ENCODE results near the gene NLGN1. TPM values are rescaled to one million over a fixed set of nuclear protein-coding genes. Genes with fewer than 3 reads are reported as not detected.

NLGN1 gene
- total and polyA plus RNA-seq, 2 of the 13 experiments (the other 11 are each of a cell fraction or from before 2014, with no cell fraction given), result not detected

DNA sequence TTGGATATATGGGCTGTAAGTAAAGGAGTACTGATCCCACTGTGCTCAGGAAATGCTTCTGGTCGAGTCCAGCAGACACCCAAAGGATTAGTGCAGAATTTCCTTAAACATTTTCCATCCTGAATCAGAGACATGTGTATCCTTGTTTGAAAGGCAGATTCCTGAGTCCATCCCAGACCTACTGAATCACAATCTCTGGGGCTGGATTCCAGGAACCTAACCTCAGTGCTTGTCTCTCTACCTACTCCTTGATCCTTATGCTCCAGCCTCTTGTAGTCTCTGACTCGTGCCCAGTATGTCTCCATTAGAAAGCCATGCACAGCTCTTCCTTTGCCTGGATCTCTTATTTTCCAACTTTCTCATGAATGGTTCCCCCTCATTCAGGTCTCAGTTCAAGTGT lies 585.8 kb downstream of the NLGN1 start:
- H3K27ac ChIP-seq (ENCODE audit: extremely low read length, insufficient read depth, low read length), result no peak overlapping the region
- FAIRE-seq, result no peak
- DNase-seq (ENCODE audit: low spot score), result no peak
- H3K9me3 ChIP-seq (ENCODE audit: low read length), result no peaks in the 10 kb centered on the region
- no peak overlapping the region for H3K4me2 ChIP-seq (ENCODE audit: low read depth, low read length)
- no peaks in the 10 kb centered on the region for H4K20me1 ChIP-seq (ENCODE audit: insufficient read depth, low read length)
- in situ Hi-C loops (cut with HindIII; ENCODE audit: extremely low pct_ligation_motif_present, low pct_unique_long_range_greater_than_20kb), result no loop called here
- H3K27me3 ChIP-seq (ENCODE audit: control insufficient read depth in 1 of 2, insufficient read depth in 2 of 2, low read length in 2 of 2), result no peaks in the 10 kb centered on the region
- H3K36me3 ChIP-seq (replicated peaks in 1 of 2; ENCODE audit: control insufficient read depth in 1 of 2, insufficient read depth in 2 of 2, low read length in 2 of 2), result no peaks in the 10 kb centered on the region
- 0% methylated on average over 2 of the region's 2 CpGs for WGBS (ENCODE audit: low lambda C conversion rate)
- H3K79me2 ChIP-seq (ENCODE audit: insufficient read depth, low read length), result no peaks in the 10 kb centered on the region
- BruUV-seq (replicated peaks), result no TSS peak
- CTCF ChIA-PET (ENCODE audit: low intra/inter-chr PET ratio, low total read pairs), result no interaction called here
- H3K4me1 ChIP-seq (ENCODE audit: insufficient read depth, low read length), result no peaks in the 10 kb centered on the region
- no peak overlapping the region for H3K4me3 ChIP-seq (replicated peaks in 1 of 3; ENCODE audit: insufficient read depth in 1 of 3, low read depth in 2 of 3, low read length in 3 of 3)
- POLR2A ChIA-PET, result no interaction called here
- H3K9ac ChIP-seq (ENCODE audit: insufficient read depth, low read depth, low read length), result no peak overlapping the region
- intact Hi-C loops (cut with micrococcal nuclease; ENCODE audit: unreplicated experiment), result no loop called here
- ATAC-seq, result no peak
- no peak overlapping the region for H2AFZ ChIP-seq (ENCODE audit: low read length)
- no peak for TF ChIP-seq ZNF775 (CRISPR knock-in tag; IDR thresholded peaks at IDR 0.05; ENCODE audit: borderline replicate concordance)
- TF ChIP-seq, protein P1, sequence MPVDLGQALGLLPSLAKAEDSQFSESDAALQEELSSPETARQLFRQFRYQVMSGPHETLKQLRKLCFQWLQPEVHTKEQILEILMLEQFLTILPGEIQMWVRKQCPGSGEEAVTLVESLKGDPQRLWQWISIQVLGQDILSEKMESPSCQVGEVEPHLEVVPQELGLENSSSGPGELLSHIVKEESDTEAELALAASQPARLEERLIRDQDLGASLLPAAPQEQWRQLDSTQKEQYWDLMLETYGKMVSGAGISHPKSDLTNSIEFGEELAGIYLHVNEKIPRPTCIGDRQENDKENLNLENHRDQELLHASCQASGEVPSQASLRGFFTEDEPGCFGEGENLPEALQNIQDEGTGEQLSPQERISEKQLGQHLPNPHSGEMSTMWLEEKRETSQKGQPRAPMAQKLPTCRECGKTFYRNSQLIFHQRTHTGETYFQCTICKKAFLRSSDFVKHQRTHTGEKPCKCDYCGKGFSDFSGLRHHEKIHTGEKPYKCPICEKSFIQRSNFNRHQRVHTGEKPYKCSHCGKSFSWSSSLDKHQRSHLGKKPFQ (CRISPR knock-in tag; IDR thresholded peaks at IDR 0.05; ENCODE audit: insufficient replicate concordance), result no peak
- TF ChIP-seq, protein P2, sequence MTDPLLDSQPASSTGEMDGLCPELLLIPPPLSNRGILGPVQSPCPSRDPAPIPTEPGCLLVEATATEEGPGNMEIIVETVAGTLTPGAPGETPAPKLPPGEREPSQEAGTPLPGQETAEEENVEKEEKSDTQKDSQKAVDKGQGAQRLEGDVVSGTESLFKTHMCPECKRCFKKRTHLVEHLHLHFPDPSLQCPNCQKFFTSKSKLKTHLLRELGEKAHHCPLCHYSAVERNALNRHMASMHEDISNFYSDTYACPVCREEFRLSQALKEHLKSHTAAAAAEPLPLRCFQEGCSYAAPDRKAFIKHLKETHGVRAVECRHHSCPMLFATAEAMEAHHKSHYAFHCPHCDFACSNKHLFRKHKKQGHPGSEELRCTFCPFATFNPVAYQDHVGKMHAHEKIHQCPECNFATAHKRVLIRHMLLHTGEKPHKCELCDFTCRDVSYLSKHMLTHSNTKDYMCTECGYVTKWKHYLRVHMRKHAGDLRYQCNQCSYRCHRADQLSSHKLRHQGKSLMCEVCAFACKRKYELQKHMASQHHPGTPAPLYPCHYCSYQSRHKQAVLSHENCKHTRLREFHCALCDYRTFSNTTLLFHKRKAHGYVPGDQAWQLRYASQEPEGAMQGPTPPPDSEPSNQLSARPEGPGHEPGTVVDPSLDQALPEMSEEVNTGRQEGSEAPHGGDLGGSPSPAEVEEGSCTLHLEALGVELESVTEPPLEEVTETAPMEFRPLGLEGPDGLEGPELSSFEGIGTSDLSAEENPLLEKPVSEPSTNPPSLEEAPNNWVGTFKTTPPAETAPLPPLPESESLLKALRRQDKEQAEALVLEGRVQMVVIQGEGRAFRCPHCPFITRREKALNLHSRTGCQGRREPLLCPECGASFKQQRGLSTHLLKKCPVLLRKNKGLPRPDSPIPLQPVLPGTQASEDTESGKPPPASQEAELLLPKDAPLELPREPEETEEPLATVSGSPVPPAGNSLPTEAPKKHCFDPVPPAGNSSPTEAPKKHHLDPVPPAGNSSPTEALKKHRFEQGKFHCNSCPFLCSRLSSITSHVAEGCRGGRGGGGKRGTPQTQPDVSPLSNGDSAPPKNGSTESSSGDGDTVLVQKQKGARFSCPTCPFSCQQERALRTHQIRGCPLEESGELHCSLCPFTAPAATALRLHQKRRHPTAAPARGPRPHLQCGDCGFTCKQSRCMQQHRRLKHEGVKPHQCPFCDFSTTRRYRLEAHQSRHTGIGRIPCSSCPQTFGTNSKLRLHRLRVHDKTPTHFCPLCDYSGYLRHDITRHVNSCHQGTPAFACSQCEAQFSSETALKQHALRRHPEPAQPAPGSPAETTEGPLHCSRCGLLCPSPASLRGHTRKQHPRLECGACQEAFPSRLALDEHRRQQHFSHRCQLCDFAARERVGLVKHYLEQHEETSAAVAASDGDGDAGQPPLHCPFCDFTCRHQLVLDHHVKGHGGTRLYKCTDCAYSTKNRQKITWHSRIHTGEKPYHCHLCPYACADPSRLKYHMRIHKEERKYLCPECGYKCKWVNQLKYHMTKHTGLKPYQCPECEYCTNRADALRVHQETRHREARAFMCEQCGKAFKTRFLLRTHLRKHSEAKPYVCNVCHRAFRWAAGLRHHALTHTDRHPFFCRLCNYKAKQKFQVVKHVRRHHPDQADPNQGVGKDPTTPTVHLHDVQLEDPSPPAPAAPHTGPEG (CRISPR knock-in tag; IDR thresholded peaks at IDR 0.05), result no peak
- no peak for TF ChIP-seq ERF (CRISPR knock-in tag; IDR thresholded peaks at IDR 0.05)
- TF ChIP-seq TARDBP (CRISPR knock-in tag; IDR thresholded peaks at IDR 0.05), result no peak
- TF ChIP-seq, protein P3, sequence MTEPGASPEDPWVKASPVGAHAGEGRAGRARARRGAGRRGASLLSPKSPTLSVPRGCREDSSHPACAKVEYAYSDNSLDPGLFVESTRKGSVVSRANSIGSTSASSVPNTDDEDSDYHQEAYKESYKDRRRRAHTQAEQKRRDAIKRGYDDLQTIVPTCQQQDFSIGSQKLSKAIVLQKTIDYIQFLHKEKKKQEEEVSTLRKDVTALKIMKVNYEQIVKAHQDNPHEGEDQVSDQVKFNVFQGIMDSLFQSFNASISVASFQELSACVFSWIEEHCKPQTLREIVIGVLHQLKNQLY (CRISPR knock-in tag; IDR thresholded peaks at IDR 0.05), result no peak
- no peak for TF ChIP-seq LBX2 (CRISPR knock-in tag; IDR thresholded peaks at IDR 0.05; ENCODE audit: borderline replicate concordance)
- no peak for TF ChIP-seq KMT2B (CRISPR knock-in tag; IDR thresholded peaks at IDR 0.05)
- TF ChIP-seq NR2F1 (CRISPR knock-in tag; IDR thresholded peaks at IDR 0.05), result no peak
- no peak for TF ChIP-seq CCDC6 (CRISPR knock-in tag; IDR thresholded peaks at IDR 0.05)
- TF ChIP-seq ZMYM4 (CRISPR knock-in tag; IDR thresholded peaks at IDR 0.05), result no peak
- no peak for TF ChIP-seq PHF20 (CRISPR knock-in tag; IDR thresholded peaks at IDR 0.05)
- TF ChIP-seq, protein P4, sequence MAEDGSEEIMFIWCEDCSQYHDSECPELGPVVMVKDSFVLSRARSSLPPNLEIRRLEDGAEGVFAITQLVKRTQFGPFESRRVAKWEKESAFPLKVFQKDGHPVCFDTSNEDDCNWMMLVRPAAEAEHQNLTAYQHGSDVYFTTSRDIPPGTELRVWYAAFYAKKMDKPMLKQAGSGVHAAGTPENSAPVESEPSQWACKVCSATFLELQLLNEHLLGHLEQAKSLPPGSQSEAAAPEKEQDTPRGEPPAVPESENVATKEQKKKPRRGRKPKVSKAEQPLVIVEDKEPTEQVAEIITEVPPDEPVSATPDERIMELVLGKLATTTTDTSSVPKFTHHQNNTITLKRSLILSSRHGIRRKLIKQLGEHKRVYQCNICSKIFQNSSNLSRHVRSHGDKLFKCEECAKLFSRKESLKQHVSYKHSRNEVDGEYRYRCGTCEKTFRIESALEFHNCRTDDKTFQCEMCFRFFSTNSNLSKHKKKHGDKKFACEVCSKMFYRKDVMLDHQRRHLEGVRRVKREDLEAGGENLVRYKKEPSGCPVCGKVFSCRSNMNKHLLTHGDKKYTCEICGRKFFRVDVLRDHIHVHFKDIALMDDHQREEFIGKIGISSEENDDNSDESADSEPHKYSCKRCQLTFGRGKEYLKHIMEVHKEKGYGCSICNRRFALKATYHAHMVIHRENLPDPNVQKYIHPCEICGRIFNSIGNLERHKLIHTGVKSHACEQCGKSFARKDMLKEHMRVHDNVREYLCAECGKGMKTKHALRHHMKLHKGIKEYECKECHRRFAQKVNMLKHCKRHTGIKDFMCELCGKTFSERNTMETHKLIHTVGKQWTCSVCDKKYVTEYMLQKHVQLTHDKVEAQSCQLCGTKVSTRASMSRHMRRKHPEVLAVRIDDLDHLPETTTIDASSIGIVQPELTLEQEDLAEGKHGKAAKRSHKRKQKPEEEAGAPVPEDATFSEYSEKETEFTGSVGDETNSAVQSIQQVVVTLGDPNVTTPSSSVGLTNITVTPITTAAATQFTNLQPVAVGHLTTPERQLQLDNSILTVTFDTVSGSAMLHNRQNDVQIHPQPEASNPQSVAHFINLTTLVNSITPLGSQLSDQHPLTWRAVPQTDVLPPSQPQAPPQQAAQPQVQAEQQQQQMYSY (CRISPR knock-in tag; IDR thresholded peaks at IDR 0.05), result no peak
